ENCODE results near the gene RAPGEF1.

RAPGEF1 gene

GRCh38 chr9:131625508-131625787 lies 114.4 kb downstream of the RAPGEF1 start:
- no peaks in the 10 kb centered on the region for H3K4me1 ChIP-seq (ENCODE audit: control insufficient read depth in 1 of 2, insufficient read depth in 2 of 2, low read length in 2 of 2)
- H3K9me3 ChIP-seq (ENCODE audit: control insufficient read depth in 1 of 2, low read length in 2 of 2): no peaks in the 10 kb centered on the region
- no peaks in the 10 kb centered on the region for H3K27me3 ChIP-seq (ENCODE audit: low read depth, low read length)
- H3K36me3 ChIP-seq (ENCODE audit: control insufficient read depth in 1 of 2, insufficient read depth in 2 of 2, low read length in 2 of 2): peaks cover 32 to 55% of the 10 kb centered on the region in 2 donors
- no peak overlapping the region for H3K27ac ChIP-seq (ENCODE audit: low read length)
- no peak overlapping the region for H3K4me3 ChIP-seq (ENCODE audit: low read depth in 1 of 2, low read length in 2 of 2)

GRCh38 chr9:131624636-131625507 lies 115.0 kb downstream of the RAPGEF1 start:
- no peak overlapping the region for H3K4me3 ChIP-seq (ENCODE audit: low read depth in 1 of 2, low read length in 2 of 2)
- no peak overlapping the region for H3K27ac ChIP-seq (ENCODE audit: low read length)
- H3K27me3 ChIP-seq (ENCODE audit: low read depth, low read length): no peaks in the 10 kb centered on the region
- peaks cover 37 to 61% of the 10 kb centered on the region in 2 donors for H3K36me3 ChIP-seq (ENCODE audit: control insufficient read depth in 1 of 2, insufficient read depth in 2 of 2, low read length in 2 of 2)
- H3K4me1 ChIP-seq (ENCODE audit: control insufficient read depth in 1 of 2, insufficient read depth in 2 of 2, low read length in 2 of 2): no peaks in the 10 kb centered on the region
- no peaks in the 10 kb centered on the region for H3K9me3 ChIP-seq (ENCODE audit: control insufficient read depth in 1 of 2, low read length in 2 of 2)

- no peaks in the 10 kb centered on the region for H3K27me3 ChIP-seq (ENCODE audit: low read depth, low read length)
- H3K4me1 ChIP-seq (ENCODE audit: control insufficient read depth in 1 of 2, insufficient read depth in 2 of 2, low read length in 2 of 2): no peaks in the 10 kb centered on the region
- no peaks in the 10 kb centered on the region for H3K9me3 ChIP-seq (ENCODE audit: control insufficient read depth in 1 of 2, low read length in 2 of 2)
- no peak overlapping the region for H3K27ac ChIP-seq (ENCODE audit: low read length)
- H3K4me3 ChIP-seq (ENCODE audit: low read depth in 1 of 2, low read length in 2 of 2): no peak overlapping the region
- H3K36me3 ChIP-seq (ENCODE audit: control insufficient read depth in 1 of 2, insufficient read depth in 2 of 2, low read length in 2 of 2): peaks cover 47 to 64% of the 10 kb centered on the region in 2 donors
Observed at GRCh38 chr9:131623655-131624330, 116.1 kb downstream of the RAPGEF1 start.

- Histone ChIP-seq H3K4me1 (ENCODE audit: control insufficient read depth in 1 of 2, insufficient read depth in 2 of 2, low read length in 2 of 2) (no peaks in the 10 kb centered on the region), H3K36me3 (ENCODE audit: control insufficient read depth in 1 of 2, insufficient read depth in 2 of 2, low read length in 2 of 2) (peaks cover 48 to 59% of the 10 kb centered on the region in 2 donors), H3K9me3 (ENCODE audit: control insufficient read depth in 1 of 2, low read length in 2 of 2) (no peaks in the 10 kb centered on the region), H3K27me3 (ENCODE audit: low read depth, low read length) (no peaks in the 10 kb centered on the region), H3K4me3 (ENCODE audit: low read depth in 1 of 2, low read length in 2 of 2) (no peak overlapping the region), H3K27ac (ENCODE audit: low read length) (no peak overlapping the region)
Observed at GRCh38 chr9:131622523-131622922, 117.4 kb downstream of the RAPGEF1 start.

GRCh38 chr9:131621551-131622358 lies 118.1 kb downstream of the RAPGEF1 start:
- H3K9me3 ChIP-seq (ENCODE audit: control insufficient read depth in 1 of 2, low read length in 2 of 2): no peaks in the 10 kb centered on the region
- H3K27me3 ChIP-seq (ENCODE audit: low read depth, low read length): no peaks in the 10 kb centered on the region
- H3K4me1 ChIP-seq (ENCODE audit: control insufficient read depth in 1 of 2, insufficient read depth in 2 of 2, low read length in 2 of 2): no peaks in the 10 kb centered on the region
- H3K4me3 ChIP-seq (ENCODE audit: low read depth in 1 of 2, low read length in 2 of 2): no peak overlapping the region
- H3K27ac ChIP-seq (ENCODE audit: low read length): no peak overlapping the region
- H3K36me3 ChIP-seq (ENCODE audit: control insufficient read depth in 1 of 2, insufficient read depth in 2 of 2, low read length in 2 of 2): peaks cover 48 to 59% of the 10 kb centered on the region in 2 donors

GRCh38 chr9:131620764-131621520 lies 118.9 kb downstream of the RAPGEF1 start:
- Histone ChIP-seq H3K27me3 (ENCODE audit: low read depth, low read length) (no peaks in the 10 kb centered on the region), H3K9me3 (ENCODE audit: control insufficient read depth in 1 of 2, low read length in 2 of 2) (no peaks in the 10 kb centered on the region), H3K36me3 (ENCODE audit: control insufficient read depth in 1 of 2, insufficient read depth in 2 of 2, low read length in 2 of 2) (peaks cover 49 to 61% of the 10 kb centered on the region in 2 donors), H3K4me1 (ENCODE audit: control insufficient read depth in 1 of 2, insufficient read depth in 2 of 2, low read length in 2 of 2) (no peaks in the 10 kb centered on the region), H3K27ac (ENCODE audit: low read length) (no peak overlapping the region), H3K4me3 (ENCODE audit: low read depth in 1 of 2, low read length in 2 of 2) (no peak overlapping the region)

GRCh38 chr9:131619680-131620079 lies 120.2 kb downstream of the RAPGEF1 start:
- H3K4me3 ChIP-seq (ENCODE audit: low read depth in 1 of 2, low read length in 2 of 2): no peak overlapping the region
- no peaks in the 10 kb centered on the region for H3K9me3 ChIP-seq (ENCODE audit: control insufficient read depth in 1 of 2, low read length in 2 of 2)
- H3K36me3 ChIP-seq (ENCODE audit: control insufficient read depth in 1 of 2, insufficient read depth in 2 of 2, low read length in 2 of 2): peaks cover 39 to 57% of the 10 kb centered on the region in 2 donors
- no peaks in the 10 kb centered on the region for H3K27me3 ChIP-seq (ENCODE audit: low read depth, low read length)
- H3K27ac ChIP-seq (ENCODE audit: low read length): no peak overlapping the region
- no peaks in the 10 kb centered on the region for H3K4me1 ChIP-seq (ENCODE audit: control insufficient read depth in 1 of 2, insufficient read depth in 2 of 2, low read length in 2 of 2)

GRCh38 chr9:131618785-131619184 lies 121.1 kb downstream of the RAPGEF1 start:
- Histone ChIP-seq H3K4me3 (ENCODE audit: low read depth in 1 of 2, low read length in 2 of 2) (no peak overlapping the region), H3K9me3 (ENCODE audit: control insufficient read depth in 1 of 2, low read length in 2 of 2) (no peaks in the 10 kb centered on the region), H3K27ac (ENCODE audit: low read length) (no peak overlapping the region), H3K36me3 (ENCODE audit: control insufficient read depth in 1 of 2, insufficient read depth in 2 of 2, low read length in 2 of 2) (peaks cover 31 to 51% of the 10 kb centered on the region in 2 donors), H3K27me3 (ENCODE audit: low read depth, low read length) (no peaks in the 10 kb centered on the region), H3K4me1 (ENCODE audit: control insufficient read depth in 1 of 2, insufficient read depth in 2 of 2, low read length in 2 of 2) (no peaks in the 10 kb centered on the region)

GRCh38 chr9:131618071-131618479 lies 121.8 kb downstream of the RAPGEF1 start:
- H3K36me3 ChIP-seq (ENCODE audit: control insufficient read depth in 1 of 2, insufficient read depth in 2 of 2, low read length in 2 of 2): peaks cover 31 to 55% of the 10 kb centered on the region in 2 donors

GRCh38 chr9:131617611-131618010 lies 122.3 kb downstream of the RAPGEF1 start:
- Histone ChIP-seq H3K36me3 (ENCODE audit: control insufficient read depth in 1 of 2, insufficient read depth in 2 of 2, low read length in 2 of 2) (peaks cover 31 to 55% of the 10 kb centered on the region in 2 donors), H3K27me3 (ENCODE audit: low read depth, low read length) (no peaks in the 10 kb centered on the region), H3K4me3 (ENCODE audit: low read depth in 1 of 2, low read length in 2 of 2) (no peak overlapping the region), H3K4me1 (ENCODE audit: control insufficient read depth in 1 of 2, insufficient read depth in 2 of 2, low read length in 2 of 2) (no peaks in the 10 kb centered on the region), H3K27ac (ENCODE audit: low read length) (no peak overlapping the region), H3K9me3 (ENCODE audit: control insufficient read depth in 1 of 2, low read length in 2 of 2) (no peaks in the 10 kb centered on the region)

More at GRCh38 chr9:131618071-131618479, 121.8 kb downstream of the RAPGEF1 start:
- Histone ChIP-seq H3K9me3 (ENCODE audit: control insufficient read depth in 1 of 2, low read length in 2 of 2) (no peaks in the 10 kb centered on the region), H3K27ac (ENCODE audit: low read length) (no peak overlapping the region), H3K4me1 (ENCODE audit: control insufficient read depth in 1 of 2, insufficient read depth in 2 of 2, low read length in 2 of 2) (no peaks in the 10 kb centered on the region), H3K4me3 (ENCODE audit: low read depth in 1 of 2, low read length in 2 of 2) (no peak overlapping the region), H3K27me3 (ENCODE audit: low read depth, low read length) (no peaks in the 10 kb centered on the region)
